Esophagus squamous epithelium (tissue), 4 donors: ENCODE results near the gene SMS.

ENCODE experiments used
- POLR2A ChIP-seq, 4 donors: fragments of 450-650 bp; IDR thresholded peaks; one replicate each; pipeline ENCODE4 v1.6.1; 2017; ENCODE audit warnings: antibody characterized with exemption in 4 of 4, mild to moderate bottlenecking in 4 of 4, moderate library complexity in 3 of 4
- TF ChIP-seq, protein P1 (sequence below), 6 experiments: fragments of 450-650 bp in 4 of 6; fragments of 200-600 bp in 2 of 6; sonication (generic) in 2 of 6; IDR thresholded peaks; one replicate each; pipeline ENCODE4 v1.5.1; 2016 to 2019; ENCODE audit warnings: antibody characterized with exemption in 6 of 6, mild to moderate bottlenecking in 4 of 6, moderate library complexity in 4 of 6

DNA sequence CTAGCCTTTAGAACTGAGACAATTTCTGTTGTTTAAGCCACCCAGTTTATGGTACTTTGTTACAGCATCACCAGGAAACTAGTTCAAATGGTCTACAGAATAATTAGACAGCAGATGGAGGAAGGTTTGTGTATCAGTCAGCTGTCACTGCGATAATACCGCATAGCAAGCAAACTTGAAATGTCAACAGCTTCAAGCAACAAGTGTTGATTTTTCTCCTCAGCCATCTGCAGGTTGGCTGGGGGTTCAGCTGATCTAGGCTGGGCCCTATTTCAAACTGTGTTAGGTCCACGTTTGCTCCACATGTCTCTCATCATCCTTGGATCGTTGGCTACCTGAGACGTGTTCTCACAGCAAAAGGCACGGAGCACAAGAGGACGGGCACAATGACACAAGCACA is 72.4 kb downstream of the SMS start:
- TF ChIP-seq POLR2A (IDR thresholded peaks at IDR 0.05) = no peak
- TF ChIP-seq, protein P1, sequence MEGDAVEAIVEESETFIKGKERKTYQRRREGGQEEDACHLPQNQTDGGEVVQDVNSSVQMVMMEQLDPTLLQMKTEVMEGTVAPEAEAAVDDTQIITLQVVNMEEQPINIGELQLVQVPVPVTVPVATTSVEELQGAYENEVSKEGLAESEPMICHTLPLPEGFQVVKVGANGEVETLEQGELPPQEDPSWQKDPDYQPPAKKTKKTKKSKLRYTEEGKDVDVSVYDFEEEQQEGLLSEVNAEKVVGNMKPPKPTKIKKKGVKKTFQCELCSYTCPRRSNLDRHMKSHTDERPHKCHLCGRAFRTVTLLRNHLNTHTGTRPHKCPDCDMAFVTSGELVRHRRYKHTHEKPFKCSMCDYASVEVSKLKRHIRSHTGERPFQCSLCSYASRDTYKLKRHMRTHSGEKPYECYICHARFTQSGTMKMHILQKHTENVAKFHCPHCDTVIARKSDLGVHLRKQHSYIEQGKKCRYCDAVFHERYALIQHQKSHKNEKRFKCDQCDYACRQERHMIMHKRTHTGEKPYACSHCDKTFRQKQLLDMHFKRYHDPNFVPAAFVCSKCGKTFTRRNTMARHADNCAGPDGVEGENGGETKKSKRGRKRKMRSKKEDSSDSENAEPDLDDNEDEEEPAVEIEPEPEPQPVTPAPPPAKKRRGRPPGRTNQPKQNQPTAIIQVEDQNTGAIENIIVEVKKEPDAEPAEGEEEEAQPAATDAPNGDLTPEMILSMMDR (IDR thresholded peaks at IDR 0.05) = no peak
